ENCODE data around the gene GTF2IRD1.
A peak's percentile ranks its signal among the peaks of the same experiment; 100 is the strongest.

The GTF2IRD1 gene

GRCh38 chr7:74586258-74587175 is 132.8 kb downstream of the GTF2IRD1 start:
- no peak for ATAC-seq
- no peaks in the 10 kb centered on the region for H3K9me3 Mint-ChIP-seq
- no peaks in the 10 kb centered on the region for H3K36me3 Mint-ChIP-seq
- H3K4me3 Mint-ChIP-seq = no peak overlapping the region
- H3K27me3 Mint-ChIP-seq = no peaks in the 10 kb centered on the region
- peaks cover 25% of the 10 kb centered on the region for H3K4me1 Mint-ChIP-seq
- H3K27ac Mint-ChIP-seq = peak overlapping the region; percentile 74

DNA sequence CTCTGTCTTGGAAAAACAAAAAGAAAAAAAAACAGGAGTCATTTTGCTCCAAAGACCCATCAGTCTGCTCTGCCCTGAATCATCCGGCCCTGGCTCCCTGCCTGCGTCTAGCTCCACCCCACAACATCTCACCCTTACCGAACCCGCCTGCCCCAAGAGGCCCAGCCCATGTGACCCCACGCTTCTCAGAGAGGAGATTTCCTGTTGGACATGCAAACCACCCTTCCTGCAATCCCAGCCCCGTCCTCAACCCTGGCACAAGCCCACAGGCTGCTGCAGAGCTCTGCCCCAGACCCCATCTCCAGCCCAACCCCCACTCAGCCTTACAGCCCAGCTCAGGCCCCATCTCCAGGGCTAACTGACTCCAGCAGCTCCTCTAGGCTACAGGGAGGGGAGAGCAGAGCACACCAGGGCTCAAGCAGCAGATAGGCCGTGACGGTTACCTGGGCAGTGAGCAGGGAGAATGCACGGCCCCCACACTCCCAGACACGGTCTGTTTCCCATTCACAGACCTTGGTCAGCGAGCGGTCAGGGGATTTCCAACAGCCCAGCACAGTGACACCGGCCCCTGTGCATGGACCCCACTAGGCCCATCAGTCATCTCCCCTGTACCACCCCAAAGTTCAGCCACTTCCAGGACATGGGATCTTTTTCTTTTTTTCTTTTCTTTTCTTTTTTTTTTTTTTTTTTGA is 133.9 kb downstream of the GTF2IRD1 start:
- Mint-ChIP-seq H3K4me1 (peaks cover 25% of the 10 kb centered on the region), H3K27me3 (no peaks in the 10 kb centered on the region), H3K36me3 (no peaks in the 10 kb centered on the region), H3K27ac (peak overlapping the region; percentile 74), H3K9me3 (no peaks in the 10 kb centered on the region), H3K4me3 (peak overlapping the region; percentile 34)
- peak; percentile 86 for ATAC-seq

DNA sequence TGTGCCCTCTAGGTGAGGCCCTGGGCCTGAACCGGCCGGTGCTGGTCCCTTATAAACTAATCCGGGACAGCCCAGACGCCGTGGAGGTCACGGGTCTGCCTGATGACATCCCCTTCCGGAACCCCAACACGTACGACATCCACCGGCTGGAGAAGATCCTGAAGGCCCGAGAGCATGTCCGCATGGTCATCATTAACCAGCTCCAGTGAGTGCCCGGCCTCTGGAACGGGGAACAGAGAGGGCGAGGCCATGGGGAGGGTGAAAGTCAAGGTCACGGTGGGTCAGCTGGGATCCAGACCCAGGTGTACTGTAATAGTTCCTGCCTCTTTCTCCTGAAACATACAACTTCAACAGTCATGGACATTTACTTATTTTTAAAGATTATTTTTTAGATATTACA is 137.1 kb downstream of the GTF2IRD1 start:
- Mint-ChIP-seq H3K27me3 (no peaks in the 10 kb centered on the region), H3K4me1 (peaks cover 38% of the 10 kb centered on the region), H3K27ac (no peak overlapping the region), H3K4me3 (no peak overlapping the region), H3K9me3 (no peaks in the 10 kb centered on the region), H3K36me3 (no peaks in the 10 kb centered on the region)
- ATAC-seq = no peak

DNA sequence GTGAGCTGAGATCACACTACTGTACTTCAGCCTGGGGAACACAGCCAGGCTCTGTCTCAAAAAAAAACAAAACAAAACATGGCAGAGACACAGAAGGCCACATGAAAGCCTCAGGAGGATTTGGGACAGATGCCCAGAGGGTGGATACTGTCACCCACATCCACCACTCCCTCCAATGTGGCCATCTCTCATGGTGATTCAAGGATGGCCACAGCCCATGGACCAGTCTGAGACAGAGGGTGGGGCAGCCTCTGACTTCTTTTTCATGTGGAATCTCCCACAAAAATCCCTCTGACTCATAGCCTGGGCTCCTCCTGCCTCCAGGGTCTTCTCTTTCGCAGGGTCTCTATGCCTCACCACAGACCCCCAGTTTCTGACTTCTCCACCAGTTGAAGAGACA is 144.9 kb downstream of the GTF2IRD1 start:
- Mint-ChIP-seq H3K4me3 (no peak overlapping the region), H3K27ac (no peak overlapping the region), H3K27me3 (no peaks in the 10 kb centered on the region), H3K9me3 (no peaks in the 10 kb centered on the region), H3K4me1 (peaks cover 14% of the 10 kb centered on the region), H3K36me3 (no peaks in the 10 kb centered on the region)
- ATAC-seq = peak; percentile 14

DNA sequence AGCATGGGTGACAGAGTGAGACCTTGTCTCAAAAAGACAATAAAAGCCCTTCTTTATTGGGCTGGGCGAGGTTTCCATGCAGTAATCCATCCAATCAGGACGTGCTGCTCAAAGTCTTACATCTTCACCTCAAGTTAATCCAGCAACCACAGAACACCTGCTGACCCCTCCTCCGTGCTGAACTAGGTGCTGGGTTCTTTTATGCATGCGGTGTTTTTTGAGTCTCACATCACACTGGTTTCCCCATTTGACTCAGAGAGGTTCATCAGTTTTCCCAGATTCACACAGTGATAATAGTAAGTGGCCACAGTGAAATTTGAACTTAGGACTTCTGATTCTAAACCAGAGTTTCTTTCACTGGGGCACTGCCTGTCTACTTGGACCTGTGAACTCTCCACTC is 145.5 kb downstream of the GTF2IRD1 start:
- no peak overlapping the region for H3K4me3 Mint-ChIP-seq
- no peaks in the 10 kb centered on the region for H3K9me3 Mint-ChIP-seq
- no peak overlapping the region for H3K27ac Mint-ChIP-seq
- peak; percentile 50 for ATAC-seq
- no peaks in the 10 kb centered on the region for H3K27me3 Mint-ChIP-seq
- H3K36me3 Mint-ChIP-seq = no peaks in the 10 kb centered on the region
- peaks cover 14% of the 10 kb centered on the region for H3K4me1 Mint-ChIP-seq

DNA sequence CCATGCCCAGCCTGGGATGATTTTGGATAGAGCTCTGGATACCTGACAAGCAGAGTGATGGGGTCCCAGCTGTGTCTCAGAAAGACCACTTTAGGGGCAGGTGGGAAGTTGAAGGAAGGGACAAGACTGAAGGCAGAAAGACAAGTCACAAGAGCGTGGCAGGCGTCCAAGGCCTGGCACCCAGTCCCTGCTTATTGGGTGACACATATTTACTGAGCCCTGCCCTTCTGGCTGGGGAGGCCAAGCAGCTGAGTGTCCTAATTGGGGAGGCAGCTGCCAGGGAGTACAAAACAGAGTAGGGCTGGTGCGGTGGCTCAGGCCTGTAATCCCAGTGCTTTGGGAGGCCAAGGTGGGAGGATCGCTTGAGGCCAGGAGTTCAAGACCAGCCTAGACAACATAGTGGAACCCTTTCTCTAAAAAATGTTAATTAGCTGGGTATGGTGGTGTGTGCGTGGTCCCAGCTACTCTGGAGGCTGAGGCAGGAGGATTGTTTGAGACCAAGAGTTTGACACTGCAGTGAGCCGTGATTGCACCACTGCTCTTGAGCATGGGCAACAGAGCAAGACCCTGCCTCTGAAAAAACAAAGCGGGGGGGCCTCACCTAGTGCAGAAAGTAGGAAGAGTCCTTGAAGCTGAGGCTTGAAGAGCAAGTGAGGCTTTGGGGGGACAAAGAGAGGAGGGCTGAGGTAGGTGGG is 150.8 kb downstream of the GTF2IRD1 start:
- Mint-ChIP-seq H3K4me3 (no peak overlapping the region), H3K27me3 (no peaks in the 10 kb centered on the region), H3K27ac (peak overlapping the region; percentile 87), H3K9me3 (no peaks in the 10 kb centered on the region), H3K36me3 (no peaks in the 10 kb centered on the region), H3K4me1 (peaks cover 11% of the 10 kb centered on the region)
- ATAC-seq = no peak

DNA sequence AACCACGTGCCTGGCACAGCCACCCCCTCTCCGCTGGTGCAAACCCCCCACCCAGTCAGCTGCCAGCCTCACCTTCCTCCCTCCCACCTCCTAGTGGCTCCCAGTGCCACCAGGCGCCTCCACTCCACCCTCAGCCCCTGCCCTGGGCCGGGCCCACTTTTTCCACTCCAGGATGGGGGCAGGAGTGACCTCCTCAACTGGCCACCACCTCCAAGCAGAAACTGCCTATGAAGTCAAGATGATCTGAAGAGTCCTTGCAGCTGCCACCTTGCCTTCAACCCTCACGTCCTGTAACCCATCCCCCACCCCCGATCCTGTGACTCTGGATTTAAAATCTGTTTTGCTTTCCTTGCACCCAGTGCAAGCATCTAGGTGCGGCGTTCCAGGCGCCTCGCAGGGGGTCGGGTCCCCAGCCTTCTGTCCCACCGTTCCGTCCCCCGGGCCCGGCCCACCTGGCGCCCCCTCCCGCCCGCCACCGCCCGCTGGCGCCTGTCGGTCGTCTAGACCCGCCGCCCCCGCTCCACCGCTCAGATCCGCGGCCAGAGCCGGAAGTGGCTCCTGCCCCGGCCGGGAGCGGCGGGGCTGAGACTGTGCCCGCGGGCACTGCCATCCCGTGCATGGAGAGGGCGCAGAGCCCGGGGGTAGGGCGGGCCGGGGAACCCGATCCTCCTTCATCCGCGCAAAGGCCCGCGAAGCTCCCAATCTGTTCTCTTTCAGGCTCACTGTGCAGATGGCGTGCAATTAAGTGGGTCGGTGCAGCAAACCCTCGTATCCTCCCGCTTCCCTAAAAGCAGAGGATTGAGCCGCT is 152.6 kb downstream of the GTF2IRD1 start:
- peaks cover 10% of the 10 kb centered on the region for H3K27me3 Mint-ChIP-seq
- no peaks in the 10 kb centered on the region for H3K36me3 Mint-ChIP-seq
- no peaks in the 10 kb centered on the region for H3K9me3 Mint-ChIP-seq
- peak overlapping the region; percentile 87 for H3K27ac Mint-ChIP-seq
- peaks cover 11% of the 10 kb centered on the region for H3K4me1 Mint-ChIP-seq
- peak; percentile 80 for ATAC-seq
- peak overlapping the region; percentile 81 for H3K4me3 Mint-ChIP-seq

- Mint-ChIP-seq H3K36me3 (no peaks in the 10 kb centered on the region), H3K27me3 (peaks cover 10% of the 10 kb centered on the region), H3K9me3 (no peaks in the 10 kb centered on the region), H3K27ac (peak overlapping the region; percentile 87), H3K4me3 (peak overlapping the region; percentile 81), H3K4me1 (peaks cover 11% of the 10 kb centered on the region)
- ATAC-seq = no peak
These were observed 153.3 kb downstream of the GTF2IRD1 start for GRCh38 chr7:74606909-74607510.

GRCh38 chr7:74612015-74612829 is 158.5 kb downstream of the GTF2IRD1 start:
- Mint-ChIP-seq H3K4me1 (peaks cover 14% of the 10 kb centered on the region), H3K36me3 (no peaks in the 10 kb centered on the region), H3K4me3 (no peak overlapping the region), H3K27me3 (peaks cover 10% of the 10 kb centered on the region), H3K9me3 (no peaks in the 10 kb centered on the region), H3K27ac (no peak overlapping the region)
- no peak for ATAC-seq

DNA sequence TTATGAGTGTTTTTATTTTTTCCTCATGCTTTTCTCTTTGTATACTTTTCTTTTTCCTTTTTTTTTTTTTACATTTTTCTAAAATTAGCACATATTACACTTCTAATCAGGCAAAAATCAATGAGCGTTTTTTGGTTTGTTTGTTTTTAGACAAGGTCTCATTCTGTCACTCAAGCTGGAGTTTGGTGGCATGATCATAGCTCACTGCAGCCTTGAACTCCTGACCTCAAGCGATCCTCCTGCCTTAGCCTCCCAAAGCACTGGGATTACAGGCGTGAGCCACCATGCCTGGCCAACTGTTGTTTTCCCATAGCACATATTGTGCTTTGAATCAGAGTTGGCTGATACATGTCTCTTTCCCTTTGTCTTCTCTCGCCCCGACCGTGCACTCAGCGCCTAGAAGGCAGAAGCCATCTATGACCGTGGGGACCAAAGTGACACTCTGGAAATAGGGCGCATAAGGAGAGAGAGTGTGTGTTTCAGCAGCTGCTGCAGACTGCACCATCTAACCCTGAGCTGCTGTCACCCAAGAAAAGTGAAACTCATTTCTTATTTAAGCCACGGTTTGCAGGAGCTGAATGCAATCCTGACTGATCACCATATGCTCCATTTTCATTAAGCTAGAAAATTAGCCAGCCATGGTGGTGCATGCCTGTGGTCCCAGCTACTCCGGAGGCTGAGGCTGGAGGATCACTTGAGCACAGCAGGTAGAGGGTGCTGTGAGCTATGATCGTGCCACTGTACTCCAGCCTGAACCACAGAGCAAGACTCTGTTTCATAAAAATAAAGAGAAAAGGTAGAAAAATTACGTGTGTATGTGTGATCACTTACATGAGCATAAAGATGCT is 162.5 kb downstream of the GTF2IRD1 start:
- Mint-ChIP-seq H3K27me3 (no peaks in the 10 kb centered on the region), H3K27ac (peak overlapping the region; percentile 93), H3K4me1 (peaks cover 23% of the 10 kb centered on the region), H3K4me3 (peak overlapping the region; percentile 54), H3K36me3 (no peaks in the 10 kb centered on the region), H3K9me3 (no peaks in the 10 kb centered on the region)
- no peak for ATAC-seq

GRCh38 chr7:74617180-74617744 is 163.6 kb downstream of the GTF2IRD1 start:
- Mint-ChIP-seq H3K27me3 (no peaks in the 10 kb centered on the region), H3K9me3 (no peaks in the 10 kb centered on the region), H3K4me1 (peaks cover 23% of the 10 kb centered on the region), H3K36me3 (no peaks in the 10 kb centered on the region), H3K27ac (peak overlapping the region; percentile 93), H3K4me3 (peak overlapping the region; percentile 62)
- ATAC-seq = peak; percentile 71

DNA sequence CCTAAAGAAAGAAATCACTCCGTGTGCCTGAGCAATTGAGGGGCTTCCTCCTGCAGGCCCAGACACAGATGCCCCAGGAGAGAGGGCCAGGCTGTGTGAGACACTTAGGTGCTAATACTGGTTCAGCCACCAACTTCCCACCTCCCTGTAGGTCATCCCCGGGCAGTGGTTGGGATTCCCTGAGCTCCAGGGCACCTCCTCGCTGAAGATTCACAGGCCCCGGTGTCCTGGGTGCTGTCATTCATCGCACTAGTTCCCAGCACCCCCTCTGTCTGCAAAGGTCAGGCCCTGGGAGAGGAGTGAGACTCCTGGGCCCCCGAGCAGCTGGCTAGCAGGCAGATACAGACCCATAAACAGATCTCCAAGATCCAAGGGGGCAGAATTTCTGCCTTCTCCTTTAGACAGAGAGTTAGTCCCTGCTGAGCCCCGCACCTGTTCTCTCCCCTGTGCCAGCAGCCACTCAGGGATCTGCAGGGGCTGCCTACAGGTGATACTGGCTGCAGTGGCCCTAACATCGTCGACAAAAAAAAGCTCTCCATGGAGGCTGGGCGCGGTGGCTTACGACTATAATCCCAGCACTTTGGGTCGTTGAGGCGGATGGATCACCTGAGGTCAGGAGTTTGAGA is 165.6 kb downstream of the GTF2IRD1 start:
- no peak overlapping the region for H3K4me3 Mint-ChIP-seq
- no peak for ATAC-seq
- no peak overlapping the region for H3K27ac Mint-ChIP-seq
- H3K36me3 Mint-ChIP-seq = no peaks in the 10 kb centered on the region
- peaks cover 23% of the 10 kb centered on the region for H3K4me1 Mint-ChIP-seq
- H3K9me3 Mint-ChIP-seq = no peaks in the 10 kb centered on the region
- no peaks in the 10 kb centered on the region for H3K27me3 Mint-ChIP-seq

All from stimulated activated memory B cell treated with anti-CD40 and anti-IgM and Interleukin-4, amounts not matched to agents 10 μg/mL and 1 μg/mL and 100 μg/mL, for 72 hours (primary cell).